HEK293T (cell line): ENCODE data around the gene COX10.

Source experiments
- FOXA1 ChIP-seq: fragments of 450-650 bp; IDR thresholded peaks from 2 replicates; pipeline ENCODE4 v1.6.1; 2016; ENCODE audit warnings: mild to moderate bottlenecking
- FOXK2 ChIP-seq: fragments of 450-650 bp; IDR thresholded peaks from 2 replicates; pipeline ENCODE4 v1.6.1; 2016; ENCODE audit warnings: mild to moderate bottlenecking
- FOXM1 ChIP-seq: fragments of 450-650 bp; IDR thresholded peaks from 2 replicates; pipeline ENCODE4 v1.6.1; 2017; ENCODE audit warnings: mild to moderate bottlenecking, borderline replicate concordance
- HDGF ChIP-seq: fragments of 450-650 bp; IDR thresholded peaks from 2 replicates; pipeline ENCODE4 v1.6.1; 2017; ENCODE audit warnings: antibody characterized with exemption, borderline replicate concordance
- SP1 ChIP-seq: fragments of 450-650 bp; IDR thresholded peaks from 2 replicates; pipeline ENCODE4 v1.6.1; 2017

GRCh38 chr17:14078027-14078426, 8.7 kb downstream of the COX10 start:
- TF ChIP-seq FOXM1 (no peak), FOXA1 (no peak), SP1 (no peak), FOXK2 (no peak), HDGF (no peak)
